CD4-positive, alpha-beta T cell treated with Interleukin-21 for 1 hour (primary cell): ENCODE results near the gene HYKK.
"Not testable (repeated sequence)": the region's sequence is repeated elsewhere in the genome, so short reads cannot be mapped to it uniquely, and the experiment has no call there.

Source experiments
- DNase-seq: peaks from one replicate; pipeline ENCODE4 v3.0.0-alpha.2; 2020

The HYKK gene

GRCh38 chr15:78506971-78507830, at the start of gene HYKK:
Gene HYKK, plus strand, starts transcription at chr15:78507577. Its CDS starts 5,512 bp downstream, at chr15:78513089.
- peak; percentile 82 for DNase-seq

GRCh38 chr15:78460737-78461136, 46.6 kb upstream of the HYKK start:
- no peak for DNase-seq

GRCh38 chr15:78461171-78461888, 46.0 kb upstream of the HYKK start:
- DNase-seq = peak; percentile 43

GRCh38 chr15:78469031-78469430, 38.3 kb upstream of the HYKK start:
- no peak for DNase-seq

GRCh38 chr15:78477295-78477694, 30.1 kb upstream of the HYKK start:
- no peak for DNase-seq

- DNase-seq = no peak
These were observed 27.7 kb upstream of the HYKK start for GRCh38 chr15:78479650-78480049.

GRCh38 chr15:78481917-78482316, 25.5 kb upstream of the HYKK start:
- no peak for DNase-seq

- DNase-seq = no peak
These were observed 14.5 kb upstream of the HYKK start for GRCh38 chr15:78492872-78493271.

GRCh38 chr15:78501857-78502256, 5.5 kb upstream of the HYKK start:
- no peak for DNase-seq

- no peak for DNase-seq
These were observed 4.7 kb upstream of the HYKK start for GRCh38 chr15:78502641-78503040.

GRCh38 chr15:78507831-78508160, 419 bp downstream of the HYKK start:
- no peak for DNase-seq

- DNase-seq = no peak
These were observed 895 bp downstream of the HYKK start for GRCh38 chr15:78508272-78508671.

- no peak for DNase-seq
These were observed 2.4 kb downstream of the HYKK start for GRCh38 chr15:78509726-78510312.

- not testable (repeated sequence) for DNase-seq
These were observed 12.7 kb downstream of the HYKK start for GRCh38 chr15:78520035-78520434.

- DNase-seq = no peak
These were observed 16.9 kb downstream of the HYKK start for GRCh38 chr15:78524230-78524629.

- no peak for DNase-seq
These were observed 19.9 kb downstream of the HYKK start for GRCh38 chr15:78527325-78527724.

GRCh38 chr15:78533331-78533730, 26.0 kb downstream of the HYKK start:
- no peak for DNase-seq

GRCh38 chr15:78536134-78536533, 28.8 kb downstream of the HYKK start:
- no peak for DNase-seq

- no peak for DNase-seq
These were observed 30.0 kb downstream of the HYKK start for GRCh38 chr15:78537266-78537905.

- DNase-seq = no peak
These were observed 31.0 kb downstream of the HYKK start for GRCh38 chr15:78538358-78538757.

- not testable (repeated sequence) for DNase-seq
These were observed 32.2 kb downstream of the HYKK start for GRCh38 chr15:78539464-78540140.

- DNase-seq = peak; percentile 93
These were observed 32.9 kb downstream of the HYKK start, which contains the start of gene PSMA4 for GRCh38 chr15:78540141-78540870. Gene PSMA4, plus strand, starts transcription at chr15:78540444. Its CDS starts 1,484 bp downstream, at chr15:78541928.
